GM23248 (cell line): ENCODE measurements around the gene ERP27.

Experiments used
- EZH2 ChIP-seq: fragments of 200-600 bp; sonication (generic); IDR thresholded peaks from 2 replicates; pipeline ENCODE4 v1.6.1; 2018; ENCODE audit warnings: antibody characterized with exemption, mild to moderate bottlenecking; ENCODE audit not compliant: insufficient read depth, poor library complexity, severe bottlenecking
- EZH2phosphoT487 ChIP-seq: fragments of 200-600 bp; sonication (generic); IDR thresholded peaks from 2 replicates; pipeline ENCODE4 v1.6.1; 2018; ENCODE audit warnings: antibody characterized with exemption, moderate library complexity, mild to moderate bottlenecking, low read depth; ENCODE audit not compliant: insufficient read depth

- TF ChIP-seq EZH2, result no peak
- no peak for TF ChIP-seq EZH2phosphoT487
Observed at GRCh38 chr12:14956024-14956891, 17.9 kb upstream of the ERP27 start.
